Measurements from ENCODE around the gene FLVCR2.

The FLVCR2 gene

GRCh38 chr14:75631453-75631831, 53.0 kb downstream of the FLVCR2 start:
- TF ChIP-seq SIN3A (IDR thresholded peaks at IDR 0.05; ENCODE audit: borderline replicate concordance, insufficient read depth, low read length), result no peak
- no peak for TF ChIP-seq POLR2AphosphoS5 (IDR thresholded peaks at IDR 0.05; ENCODE audit: low read depth, low read length)
- TF ChIP-seq REST (IDR thresholded peaks at IDR 0.05; ENCODE audit: insufficient read depth in 1 of 2, low read depth in 2 of 2, low read length in 2 of 2), result no peak
- TF ChIP-seq FOXP2 (optimal IDR thresholded peaks at IDR 0.05; ENCODE audit: borderline replicate concordance, extremely low read depth, extremely low read length, insufficient read depth), result no peak
- no peak for TF ChIP-seq TAF1 (IDR thresholded peaks at IDR 0.05; ENCODE audit: borderline replicate concordance, insufficient read depth, low read length)

- TF ChIP-seq REST (IDR thresholded peaks at IDR 0.05; ENCODE audit: insufficient read depth in 1 of 2, low read depth in 2 of 2, low read length in 2 of 2) (no peak), FOXP2 (optimal IDR thresholded peaks at IDR 0.05; ENCODE audit: borderline replicate concordance, extremely low read depth, extremely low read length, insufficient read depth) (no peak), SIN3A (IDR thresholded peaks at IDR 0.05; ENCODE audit: borderline replicate concordance, insufficient read depth, low read length) (no peak), TAF1 (IDR thresholded peaks at IDR 0.05; ENCODE audit: borderline replicate concordance, insufficient read depth, low read length) (no peak), POLR2AphosphoS5 (IDR thresholded peaks at IDR 0.05; ENCODE audit: low read depth, low read length) (no peak)
Measured at GRCh38 chr14:75634848-75635247, 56.4 kb downstream of the FLVCR2 start.

GRCh38 chr14:75636100-75636692, 57.8 kb downstream of the FLVCR2 start:
- TF ChIP-seq REST (IDR thresholded peaks at IDR 0.05; ENCODE audit: insufficient read depth in 1 of 2, low read depth in 2 of 2, low read length in 2 of 2) (no peak), TAF1 (IDR thresholded peaks at IDR 0.05; ENCODE audit: borderline replicate concordance, insufficient read depth, low read length) (no peak), POLR2AphosphoS5 (IDR thresholded peaks at IDR 0.05; ENCODE audit: low read depth, low read length) (no peak), FOXP2 (optimal IDR thresholded peaks at IDR 0.05; ENCODE audit: borderline replicate concordance, extremely low read depth, extremely low read length, insufficient read depth) (no peak), SIN3A (IDR thresholded peaks at IDR 0.05; ENCODE audit: borderline replicate concordance, insufficient read depth, low read length) (no peak)

- TF ChIP-seq SIN3A (IDR thresholded peaks at IDR 0.05; ENCODE audit: borderline replicate concordance, insufficient read depth, low read length) (no peak), FOXP2 (optimal IDR thresholded peaks at IDR 0.05; ENCODE audit: borderline replicate concordance, extremely low read depth, extremely low read length, insufficient read depth) (no peak), POLR2AphosphoS5 (IDR thresholded peaks at IDR 0.05; ENCODE audit: low read depth, low read length) (no peak), TAF1 (IDR thresholded peaks at IDR 0.05; ENCODE audit: borderline replicate concordance, insufficient read depth, low read length) (no peak)
Measured at GRCh38 chr14:75640876-75641275, 62.5 kb downstream of the FLVCR2 start.

- no peak for TF ChIP-seq FOXP2 (optimal IDR thresholded peaks at IDR 0.05; ENCODE audit: borderline replicate concordance, extremely low read depth, extremely low read length, insufficient read depth)
Measured at GRCh38 chr14:75643985-75644384, 65.6 kb downstream of the FLVCR2 start.

GRCh38 chr14:75645056-75645455, 66.6 kb downstream of the FLVCR2 start:
- TF ChIP-seq TAF1 (IDR thresholded peaks at IDR 0.05; ENCODE audit: borderline replicate concordance, insufficient read depth, low read length) (no peak), FOXP2 (optimal IDR thresholded peaks at IDR 0.05; ENCODE audit: borderline replicate concordance, extremely low read depth, extremely low read length, insufficient read depth) (no peak), POLR2AphosphoS5 (IDR thresholded peaks at IDR 0.05; ENCODE audit: low read depth, low read length) (no peak), REST (IDR thresholded peaks at IDR 0.05; ENCODE audit: insufficient read depth in 1 of 2, low read depth in 2 of 2, low read length in 2 of 2) (no peak), SIN3A (IDR thresholded peaks at IDR 0.05; ENCODE audit: borderline replicate concordance, insufficient read depth, low read length) (no peak)

Data from PFSK-1 (cell line).